ENCODE results near the gene TNFRSF17.

The TNFRSF17 gene

DNA sequence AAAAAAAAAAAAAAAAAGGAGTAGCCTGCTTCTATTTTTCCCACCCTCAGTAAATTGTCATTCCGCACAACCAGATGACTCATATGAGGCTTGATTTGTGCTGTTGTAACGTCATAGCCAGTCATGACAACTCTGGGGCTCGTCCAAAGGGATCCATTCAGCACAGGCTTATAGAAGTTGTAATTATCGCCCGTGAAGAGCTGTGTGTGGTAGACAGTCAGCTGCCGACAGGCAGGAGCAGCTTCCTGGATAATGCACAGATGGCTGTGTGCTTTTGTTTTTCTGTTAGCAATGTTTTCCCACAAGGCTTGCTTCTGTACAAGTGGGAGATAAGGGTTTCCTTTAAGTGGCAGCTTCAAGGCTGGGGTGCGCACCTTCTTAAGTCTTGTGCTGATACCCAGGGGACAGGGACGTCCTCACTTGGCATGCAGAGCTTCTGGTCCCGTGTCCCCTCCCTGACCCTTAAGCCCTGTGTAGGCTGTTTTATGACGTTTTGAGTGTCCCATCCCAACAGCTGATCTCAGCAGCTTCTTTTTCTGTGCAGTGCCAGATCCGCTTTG is 37.5 kb downstream of the TNFRSF17 start:
- DNase-seq (ENCODE audit: low read depth in 4 of 4, low spot score in 1 of 4): no peak

DNA sequence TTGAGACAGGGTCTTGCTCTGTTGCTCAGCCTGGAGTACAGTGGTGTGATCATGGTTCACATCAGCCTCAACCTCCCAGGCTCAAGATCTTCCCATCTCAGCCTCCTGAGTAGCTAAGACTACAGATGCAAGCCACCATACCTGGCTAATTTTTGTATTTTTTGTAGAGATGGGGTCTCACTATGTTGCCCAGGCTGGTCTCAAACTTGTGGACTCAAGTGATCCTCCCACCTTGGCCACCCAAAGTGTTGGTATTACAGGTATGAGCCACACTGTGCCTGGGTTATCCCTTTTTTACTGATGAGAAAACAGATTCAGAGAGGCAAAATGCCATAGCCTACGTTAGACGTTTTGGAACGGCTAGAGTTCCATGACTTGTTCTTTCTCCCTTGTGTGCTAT is 41.6 kb downstream of the TNFRSF17 start:
- DNase-seq (ENCODE audit: low read depth in 4 of 4, low spot score in 1 of 4): no peak

DNA sequence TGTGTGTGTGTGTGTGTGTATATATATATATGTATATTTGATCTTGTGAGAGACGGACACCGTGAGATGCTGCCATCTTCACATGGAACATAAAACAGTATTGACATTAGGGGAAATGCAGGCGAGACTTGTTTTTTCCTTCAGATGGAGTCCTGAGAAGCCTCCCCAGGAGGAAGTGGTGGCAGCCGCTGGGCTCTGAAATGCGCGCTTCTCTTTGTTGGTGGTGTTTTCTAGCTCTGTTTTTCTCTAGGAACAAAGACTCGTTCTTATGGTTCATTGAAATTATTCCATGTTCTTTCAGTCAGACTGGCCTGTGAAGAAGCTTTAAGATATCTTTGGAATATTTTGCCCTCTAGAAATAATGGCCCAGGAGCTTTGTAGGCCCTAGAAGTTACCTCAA is 44.5 kb downstream of the TNFRSF17 start:
- no peak for DNase-seq (ENCODE audit: low read depth in 4 of 4, low spot score in 1 of 4)

DNA sequence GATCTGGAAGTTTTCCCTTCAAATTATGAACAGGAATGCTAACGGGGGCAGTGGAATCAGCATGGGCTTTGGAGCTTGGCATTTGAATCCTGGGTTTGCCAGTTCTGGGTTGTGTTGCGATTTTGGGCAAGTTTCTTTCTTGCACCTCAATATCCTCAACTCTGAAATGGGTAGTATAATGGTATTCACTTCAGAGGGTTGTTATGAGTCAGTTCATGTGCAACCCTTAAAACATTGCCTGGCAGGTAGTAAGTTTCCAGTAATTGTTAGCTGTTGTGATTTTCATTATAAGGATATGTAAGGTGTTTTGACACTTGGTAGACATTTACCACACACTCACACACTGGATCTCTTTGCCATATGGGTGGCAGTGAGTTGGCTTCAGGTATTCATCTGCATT is 44.9 kb downstream of the TNFRSF17 start:
- no peak for DNase-seq (ENCODE audit: low read depth in 4 of 4, low spot score in 1 of 4)

DNA sequence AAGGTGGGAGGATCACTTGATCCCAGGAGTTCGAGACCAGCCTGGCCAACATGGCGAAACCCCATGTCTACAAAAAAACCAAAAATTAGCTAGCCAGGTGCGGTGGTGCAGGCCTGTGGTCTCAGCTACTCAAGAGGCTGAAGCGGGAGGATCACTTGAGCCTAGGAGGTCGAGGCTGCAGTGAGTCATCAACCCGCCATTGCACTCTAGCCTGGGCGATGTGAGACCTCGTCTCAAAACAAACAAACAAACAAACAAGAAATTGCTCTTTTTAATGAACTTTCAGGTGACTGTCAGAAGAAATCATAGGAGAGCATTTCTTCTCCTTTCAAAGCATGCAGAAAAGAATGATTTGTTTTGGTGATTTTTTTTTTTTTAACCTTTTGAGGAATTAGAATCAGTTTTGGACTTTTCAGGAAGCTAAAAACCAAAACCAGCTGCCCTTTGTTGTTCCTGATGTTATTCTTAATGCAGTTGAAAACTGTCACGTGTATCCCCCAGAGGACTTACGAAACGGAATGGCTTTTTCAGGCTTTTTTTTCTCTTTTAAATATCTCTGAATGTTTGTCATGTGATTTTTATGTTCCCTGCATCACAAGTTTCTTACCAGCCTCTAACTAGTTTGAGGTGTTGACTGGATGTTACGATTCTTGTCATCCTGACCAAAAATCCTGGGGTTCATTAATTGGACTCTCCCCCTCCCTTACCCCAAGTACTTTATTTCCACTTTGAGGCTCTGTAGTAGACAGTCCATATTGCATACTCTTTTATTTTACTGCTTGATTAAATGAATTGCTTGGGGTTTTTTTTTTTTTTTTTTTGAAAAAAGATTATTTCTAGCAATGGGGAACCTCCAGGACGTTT is 45.6 kb downstream of the TNFRSF17 start:
- DNase-seq (ENCODE audit: low read depth in 4 of 4, low spot score in 1 of 4): no peak

DNA sequence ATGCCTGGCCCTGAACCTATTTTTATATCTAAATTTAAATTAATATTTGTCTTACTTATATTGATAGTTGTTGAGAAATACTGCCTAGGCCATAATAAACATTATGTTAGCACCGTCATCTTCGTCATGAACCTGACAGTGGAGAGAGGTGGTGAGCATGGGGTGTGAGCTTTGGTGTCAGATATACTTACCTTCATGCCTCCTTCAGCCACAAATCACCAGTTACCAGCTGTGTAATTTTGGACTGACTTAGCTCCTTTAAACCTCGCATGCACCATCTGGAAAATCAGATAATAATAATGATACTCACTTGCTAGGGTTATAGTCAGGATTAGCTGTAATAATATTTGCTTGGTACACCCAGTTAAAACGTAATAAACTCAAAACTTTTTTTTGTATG is 46.6 kb downstream of the TNFRSF17 start:
- DNase-seq (ENCODE audit: low read depth in 4 of 4, low spot score in 1 of 4): no peak

DNA sequence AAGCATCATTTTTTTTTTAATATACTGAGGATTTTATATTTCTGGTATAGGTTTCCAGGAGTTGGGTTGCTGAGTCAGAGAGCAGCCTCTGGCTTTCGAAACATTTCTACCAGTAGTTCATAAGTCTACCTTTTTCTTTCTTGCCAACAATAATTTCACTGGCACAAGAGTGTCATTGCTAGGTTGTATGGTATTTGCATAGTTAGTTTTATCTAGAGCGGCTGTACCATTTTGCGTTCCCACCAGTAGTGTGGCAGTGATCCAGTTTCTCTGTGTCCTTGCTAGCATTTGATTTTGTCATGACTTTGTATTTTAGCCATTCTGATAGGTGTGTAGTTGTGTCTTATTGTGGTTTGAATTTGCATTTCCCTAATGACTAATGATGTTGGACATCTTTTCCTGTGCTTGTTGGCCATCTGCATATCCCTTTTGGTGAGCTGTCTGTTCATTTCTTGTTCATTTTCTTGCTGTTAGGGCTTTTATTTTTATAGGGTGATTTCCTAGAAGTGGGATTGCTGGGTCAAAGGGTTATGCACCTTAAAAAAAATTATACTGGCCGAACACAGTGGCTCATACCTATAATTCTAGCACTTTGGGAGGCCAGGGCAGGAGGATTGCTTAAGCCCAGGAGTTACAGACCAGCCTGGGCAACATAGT is 51.4 kb downstream of the TNFRSF17 start:
- no peak for DNase-seq (ENCODE audit: low read depth in 4 of 4, low spot score in 1 of 4)

DNA sequence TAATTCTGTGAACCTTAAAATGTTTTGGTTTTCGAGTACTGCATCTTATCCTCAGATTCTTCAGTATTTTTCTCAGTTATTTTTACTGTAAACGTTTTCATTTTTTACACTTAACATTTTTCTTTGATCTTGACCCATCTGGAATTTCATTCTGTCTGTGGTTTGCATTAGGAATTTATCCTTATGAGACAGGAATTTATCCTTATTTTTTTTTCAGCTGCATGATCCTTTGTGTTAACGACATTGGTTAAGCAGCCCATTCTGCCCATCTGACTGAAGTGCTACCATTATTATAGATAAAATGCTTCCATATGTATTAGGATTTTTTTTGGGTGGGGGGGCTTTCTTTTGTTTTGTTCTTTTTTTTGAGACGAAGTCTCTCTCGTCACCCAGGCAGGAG is 52.5 kb downstream of the TNFRSF17 start:
- DNase-seq (ENCODE audit: low read depth in 4 of 4, low spot score in 1 of 4): no peak

Data from stimulated activated CD4-positive, alpha-beta T cell treated with anti-CD3 and anti-CD28 coated beads, Interleukin-1b, Interleukin-23, amount 100 ng/mL, for 24 hours (primary cell).